Measurements from ENCODE around the gene SRD5A1.
A peak's percentile ranks its signal among the peaks of the same experiment; 100 is the strongest.

SRD5A1 gene

DNA sequence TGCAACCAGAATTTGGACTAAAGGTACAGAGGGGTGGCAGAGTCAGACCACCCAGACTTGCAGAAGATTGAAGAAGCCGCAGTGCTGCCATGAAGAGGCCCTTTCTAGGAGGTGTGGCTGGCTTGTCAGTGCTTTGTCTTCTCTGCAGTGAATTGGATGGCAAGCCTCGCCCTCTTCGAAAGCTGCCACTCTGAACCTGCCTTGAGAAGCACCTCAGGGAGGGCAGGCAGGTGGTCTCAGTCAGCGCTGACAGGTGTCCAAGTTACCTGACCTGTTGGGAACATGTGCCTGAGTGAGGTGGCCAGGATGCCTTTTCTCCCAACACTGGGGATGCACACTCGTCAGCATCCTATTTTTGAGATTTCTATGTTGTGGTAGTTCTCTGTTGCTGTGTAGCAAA, 86.2 kb downstream of the SRD5A1 start:
- Histone ChIP-seq H3K27ac (no peak overlapping the region), H3K9me3 (no peaks in the 10 kb centered on the region), H3K36me3 (no peaks in the 10 kb centered on the region), H3K27me3 (no peaks in the 10 kb centered on the region), H3K4me3 (ENCODE audit: low read depth in 1 of 2, low read length in 1 of 2) (no peak overlapping the region), H3K4me1 (ENCODE audit: control insufficient read depth in 1 of 2, insufficient read depth in 1 of 2, low read depth in 1 of 2, low read length in 1 of 2) (peaks cover 29 to 51% of the 10 kb centered on the region in 2 experiments)
- TF ChIP-seq, protein P1, sequence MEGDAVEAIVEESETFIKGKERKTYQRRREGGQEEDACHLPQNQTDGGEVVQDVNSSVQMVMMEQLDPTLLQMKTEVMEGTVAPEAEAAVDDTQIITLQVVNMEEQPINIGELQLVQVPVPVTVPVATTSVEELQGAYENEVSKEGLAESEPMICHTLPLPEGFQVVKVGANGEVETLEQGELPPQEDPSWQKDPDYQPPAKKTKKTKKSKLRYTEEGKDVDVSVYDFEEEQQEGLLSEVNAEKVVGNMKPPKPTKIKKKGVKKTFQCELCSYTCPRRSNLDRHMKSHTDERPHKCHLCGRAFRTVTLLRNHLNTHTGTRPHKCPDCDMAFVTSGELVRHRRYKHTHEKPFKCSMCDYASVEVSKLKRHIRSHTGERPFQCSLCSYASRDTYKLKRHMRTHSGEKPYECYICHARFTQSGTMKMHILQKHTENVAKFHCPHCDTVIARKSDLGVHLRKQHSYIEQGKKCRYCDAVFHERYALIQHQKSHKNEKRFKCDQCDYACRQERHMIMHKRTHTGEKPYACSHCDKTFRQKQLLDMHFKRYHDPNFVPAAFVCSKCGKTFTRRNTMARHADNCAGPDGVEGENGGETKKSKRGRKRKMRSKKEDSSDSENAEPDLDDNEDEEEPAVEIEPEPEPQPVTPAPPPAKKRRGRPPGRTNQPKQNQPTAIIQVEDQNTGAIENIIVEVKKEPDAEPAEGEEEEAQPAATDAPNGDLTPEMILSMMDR (IDR thresholded peaks at IDR 0.05), result no peak

DNA sequence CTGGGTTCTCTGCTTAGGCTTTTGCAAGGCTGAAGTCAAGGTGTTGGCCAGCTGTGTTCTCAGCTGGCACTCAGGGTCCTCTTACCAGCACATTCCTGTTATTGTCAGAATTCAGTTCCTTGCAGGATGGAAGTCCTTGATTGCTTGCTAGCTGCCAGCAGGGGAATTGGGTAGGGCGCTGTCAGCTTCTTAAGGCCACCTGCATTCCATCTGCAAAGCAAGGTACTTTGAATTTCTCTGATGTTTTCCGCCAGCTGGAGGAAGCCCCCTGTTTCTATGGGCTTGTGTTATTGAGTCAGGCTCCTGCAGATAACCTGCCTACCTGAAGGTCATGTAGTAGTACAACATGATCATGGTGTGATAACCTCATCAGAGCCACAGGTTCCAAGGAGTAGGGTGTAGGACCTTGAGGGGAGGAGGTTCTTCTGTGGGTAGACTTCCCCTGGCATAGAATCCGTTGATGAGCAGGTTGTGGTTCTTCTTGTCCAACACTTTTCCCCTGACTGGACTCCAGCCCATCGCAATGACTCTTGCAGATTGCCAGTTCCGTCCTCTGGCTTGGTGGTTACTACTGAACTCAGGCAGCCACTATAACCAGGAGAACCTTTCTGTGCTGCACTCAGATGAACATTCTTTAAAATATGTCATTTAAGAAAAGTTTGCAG, 86.8 kb downstream of the SRD5A1 start:
- no peak overlapping the region for H3K4me3 ChIP-seq (ENCODE audit: low read depth in 1 of 2, low read length in 1 of 2)
- no peaks in the 10 kb centered on the region for H3K9me3 ChIP-seq
- H3K27me3 ChIP-seq, result no peaks in the 10 kb centered on the region
- peaks cover 24 to 45% of the 10 kb centered on the region in 2 experiments for H3K4me1 ChIP-seq (ENCODE audit: control insufficient read depth in 1 of 2, insufficient read depth in 1 of 2, low read depth in 1 of 2, low read length in 1 of 2)
- TF ChIP-seq, protein P1 (IDR thresholded peaks at IDR 0.05), result no peak
- H3K36me3 ChIP-seq, result no peaks in the 10 kb centered on the region
- H3K27ac ChIP-seq, result no peak overlapping the region

DNA sequence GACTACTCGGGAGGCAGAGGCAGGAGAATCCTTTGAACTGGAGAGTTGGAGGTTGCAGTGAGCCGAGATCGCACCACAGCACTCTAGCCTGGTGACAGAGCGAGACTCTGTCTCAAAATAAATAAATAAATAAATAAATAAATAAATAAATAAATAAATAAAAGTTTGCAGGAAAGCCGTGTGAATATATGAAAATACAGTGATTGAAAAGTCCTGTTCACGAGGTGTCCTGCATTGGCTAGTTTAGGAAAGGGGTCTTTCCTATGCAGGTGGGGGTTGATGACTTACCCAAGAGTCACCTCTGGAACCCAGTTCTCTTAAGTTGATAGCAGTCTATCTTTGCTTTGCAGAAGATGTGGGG, 87.3 kb downstream of the SRD5A1 start:
- Histone ChIP-seq H3K27ac (no peak overlapping the region), H3K27me3 (no peaks in the 10 kb centered on the region), H3K9me3 (no peaks in the 10 kb centered on the region), H3K36me3 (no peaks in the 10 kb centered on the region), H3K4me1 (ENCODE audit: control insufficient read depth in 1 of 2, insufficient read depth in 1 of 2, low read depth in 1 of 2, low read length in 1 of 2) (peaks cover 19 to 40% of the 10 kb centered on the region in 2 experiments), H3K4me3 (ENCODE audit: low read depth in 1 of 2, low read length in 1 of 2) (no peak overlapping the region)
- TF ChIP-seq, protein P1 (IDR thresholded peaks at IDR 0.05), result no peak

DNA sequence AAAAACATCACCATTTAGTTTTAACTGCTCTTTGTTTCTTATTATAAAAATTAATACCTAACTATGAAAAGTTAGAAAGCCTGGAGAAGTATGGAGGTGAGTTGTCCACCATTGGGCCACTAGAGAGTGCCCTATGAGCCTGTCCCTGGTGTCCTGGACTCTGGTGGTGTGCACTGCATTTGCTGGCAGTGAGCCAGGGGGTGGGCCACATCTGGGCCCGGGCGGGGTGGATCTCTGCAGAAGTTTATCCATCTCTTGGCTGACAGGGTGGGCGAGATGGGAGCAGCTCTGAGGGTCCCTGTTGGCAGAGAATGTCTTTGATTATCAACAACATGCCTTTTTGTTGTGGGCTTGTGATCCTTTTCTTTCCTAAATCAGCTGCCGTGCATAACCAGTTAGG, 88.2 kb downstream of the SRD5A1 start:
- no peak overlapping the region for H3K4me3 ChIP-seq (ENCODE audit: low read depth in 1 of 2, low read length in 1 of 2)
- TF ChIP-seq, protein P1 (IDR thresholded peaks at IDR 0.05), result no peak
- peaks cover 10 to 31% of the 10 kb centered on the region in 2 experiments for H3K4me1 ChIP-seq (ENCODE audit: control insufficient read depth in 1 of 2, insufficient read depth in 1 of 2, low read depth in 1 of 2, low read length in 1 of 2)
- H3K27ac ChIP-seq, result no peak overlapping the region
- H3K27me3 ChIP-seq, result no peaks in the 10 kb centered on the region
- no peaks in the 10 kb centered on the region for H3K9me3 ChIP-seq
- H3K36me3 ChIP-seq, result peaks cover 6% of the 10 kb centered on the region

DNA sequence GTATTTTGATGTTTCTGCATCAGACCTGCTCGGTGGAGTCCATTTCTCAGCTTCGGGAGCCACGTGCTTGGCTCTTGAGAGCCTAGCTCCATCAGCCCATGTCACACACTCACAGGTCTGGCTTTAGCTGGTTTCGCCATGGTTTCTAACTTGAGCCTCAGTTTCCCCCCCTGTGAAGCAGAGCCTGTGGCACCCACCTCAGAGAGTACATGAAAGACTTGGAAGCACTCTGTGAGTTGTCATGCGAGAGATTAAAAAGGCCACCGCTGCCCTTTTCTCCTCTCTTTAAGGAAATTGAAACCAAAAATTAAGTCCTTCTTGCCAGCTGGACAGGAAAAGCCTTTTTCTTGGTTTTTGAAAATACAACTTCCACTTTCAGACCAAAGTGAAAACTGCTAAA, 88.8 kb downstream of the SRD5A1 start:
- Histone ChIP-seq H3K4me1 (ENCODE audit: control insufficient read depth in 1 of 2, insufficient read depth in 1 of 2, low read depth in 1 of 2, low read length in 1 of 2) (peaks cover 6 to 26% of the 10 kb centered on the region in 2 experiments), H3K4me3 (ENCODE audit: low read depth in 1 of 2, low read length in 1 of 2) (no peak overlapping the region), H3K27ac (peak overlapping the region; percentile 47), H3K27me3 (no peaks in the 10 kb centered on the region), H3K9me3 (no peaks in the 10 kb centered on the region), H3K36me3 (peaks cover 6% of the 10 kb centered on the region)
- TF ChIP-seq, protein P1 (IDR thresholded peaks at IDR 0.05), result no peak
